ENCODE results near the gene LRFN4. TPM values are rescaled to one million over a fixed set of nuclear protein-coding genes. Genes with fewer than 3 reads are reported as not detected.

LRFN4 gene
- total RNA-seq, 1 donor from 2014 or later, result 3.8 TPM

DNA sequence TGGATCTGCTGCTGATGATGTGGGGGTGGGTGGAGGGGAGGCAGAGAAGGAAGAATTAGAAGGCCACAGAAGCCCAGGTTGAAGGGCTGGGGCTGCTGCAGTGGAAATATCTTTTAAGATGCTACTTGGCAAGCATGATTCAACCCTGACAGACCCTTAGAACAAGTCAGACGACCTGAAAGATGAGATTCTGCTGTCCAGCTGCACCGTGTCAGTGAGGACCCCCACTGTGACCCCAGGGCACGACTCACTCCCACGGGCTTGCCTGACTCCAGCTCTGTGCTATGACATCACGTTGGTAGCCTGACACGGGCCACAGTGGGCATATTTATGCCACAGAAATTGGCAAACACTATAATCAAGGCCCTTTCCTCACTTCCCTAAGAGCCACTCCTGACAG, 36.0 kb downstream of the LRFN4 start:
- no peak for ATAC-seq (ENCODE audit: low read depth)
- Mint-ChIP-seq H3K27ac (no peak overlapping the region), H3K4me3 (no peak overlapping the region), H3K9me3 (no peaks in the 10 kb centered on the region), H3K4me1 (peaks cover 3% of the 10 kb centered on the region), H3K36me3 (ENCODE audit: low read depth) (no peaks in the 10 kb centered on the region), H3K27me3 (peaks cover 16% of the 10 kb centered on the region)
- TF ChIP-seq, protein P1, sequence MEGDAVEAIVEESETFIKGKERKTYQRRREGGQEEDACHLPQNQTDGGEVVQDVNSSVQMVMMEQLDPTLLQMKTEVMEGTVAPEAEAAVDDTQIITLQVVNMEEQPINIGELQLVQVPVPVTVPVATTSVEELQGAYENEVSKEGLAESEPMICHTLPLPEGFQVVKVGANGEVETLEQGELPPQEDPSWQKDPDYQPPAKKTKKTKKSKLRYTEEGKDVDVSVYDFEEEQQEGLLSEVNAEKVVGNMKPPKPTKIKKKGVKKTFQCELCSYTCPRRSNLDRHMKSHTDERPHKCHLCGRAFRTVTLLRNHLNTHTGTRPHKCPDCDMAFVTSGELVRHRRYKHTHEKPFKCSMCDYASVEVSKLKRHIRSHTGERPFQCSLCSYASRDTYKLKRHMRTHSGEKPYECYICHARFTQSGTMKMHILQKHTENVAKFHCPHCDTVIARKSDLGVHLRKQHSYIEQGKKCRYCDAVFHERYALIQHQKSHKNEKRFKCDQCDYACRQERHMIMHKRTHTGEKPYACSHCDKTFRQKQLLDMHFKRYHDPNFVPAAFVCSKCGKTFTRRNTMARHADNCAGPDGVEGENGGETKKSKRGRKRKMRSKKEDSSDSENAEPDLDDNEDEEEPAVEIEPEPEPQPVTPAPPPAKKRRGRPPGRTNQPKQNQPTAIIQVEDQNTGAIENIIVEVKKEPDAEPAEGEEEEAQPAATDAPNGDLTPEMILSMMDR (IDR thresholded peaks at IDR 0.05), result no peak
- intact Hi-C loops (cut with micrococcal nuclease), result no loop called here
- ChIA-PET CTCF (no interaction called here), POLR2A (no interaction called here)
- no peak for DNase-seq

DNA sequence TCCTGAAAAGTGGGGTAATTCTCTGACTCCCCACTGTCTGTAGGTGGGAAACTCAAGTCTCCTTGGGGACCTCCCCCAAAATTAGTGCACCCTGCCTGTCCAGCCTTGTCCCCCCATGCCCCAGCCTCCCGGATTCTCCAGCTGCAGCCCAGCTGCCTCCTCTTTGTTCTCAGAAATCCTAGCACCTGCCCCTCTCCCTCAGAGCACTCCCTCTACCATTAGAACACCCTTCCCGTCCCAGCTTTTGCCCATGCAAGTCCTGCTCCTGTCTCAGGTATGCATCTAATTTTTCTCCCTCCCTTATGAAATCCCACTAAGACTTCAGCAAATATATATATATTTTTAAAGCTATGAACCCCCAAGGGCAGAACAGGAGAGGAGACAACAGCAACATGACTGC, 37.3 kb downstream of the LRFN4 start:
- peaks cover 3% of the 10 kb centered on the region for H3K4me1 Mint-ChIP-seq
- no peak overlapping the region for H3K4me3 Mint-ChIP-seq
- CTCF ChIA-PET, result no interaction called here
- ATAC-seq (ENCODE audit: low read depth), result no peak
- H3K27ac Mint-ChIP-seq, result no peak overlapping the region
- TF ChIP-seq, protein P1 (IDR thresholded peaks at IDR 0.05), result no peak
- POLR2A ChIA-PET, result no interaction called here
- intact Hi-C loops (cut with micrococcal nuclease), result no loop called here
- no peaks in the 10 kb centered on the region for H3K9me3 Mint-ChIP-seq
- no peak for DNase-seq
- H3K27me3 Mint-ChIP-seq, result peaks cover 16% of the 10 kb centered on the region
- H3K36me3 Mint-ChIP-seq (ENCODE audit: low read depth), result no peaks in the 10 kb centered on the region

DNA sequence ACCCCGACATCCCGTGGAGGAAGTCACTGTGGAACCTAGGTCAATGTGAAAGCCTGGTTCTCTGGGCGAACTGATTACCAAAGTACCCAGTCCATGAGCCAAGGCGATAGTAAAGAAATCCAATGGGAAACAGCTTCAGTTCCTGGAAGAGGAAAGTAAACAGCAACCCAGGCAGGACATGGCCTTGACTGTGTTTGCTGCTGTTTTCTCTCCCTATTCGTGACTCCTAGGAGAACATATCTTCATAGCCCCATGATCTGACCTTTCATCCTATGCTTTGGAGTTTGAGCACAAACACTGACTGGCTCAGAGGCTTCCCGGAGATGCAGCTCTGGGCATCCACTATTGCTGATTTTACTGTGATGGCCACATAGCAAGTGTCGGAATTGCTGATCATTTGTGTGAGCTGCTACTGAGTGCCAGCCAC, 45.1 kb downstream of the LRFN4 start:
- H3K36me3 Mint-ChIP-seq (ENCODE audit: low read depth), result no peaks in the 10 kb centered on the region
- H3K4me3 Mint-ChIP-seq, result no peak overlapping the region
- ChIA-PET CTCF (no interaction called here), POLR2A (no interaction called here)
- ATAC-seq (ENCODE audit: low read depth), result no peak
- no peak overlapping the region for H3K27ac Mint-ChIP-seq
- intact Hi-C loops (cut with micrococcal nuclease), result no loop called here
- no peak for DNase-seq
- no peaks in the 10 kb centered on the region for H3K4me1 Mint-ChIP-seq
- H3K9me3 Mint-ChIP-seq, result no peaks in the 10 kb centered on the region
- TF ChIP-seq, protein P1 (IDR thresholded peaks at IDR 0.05), result no peak
- H3K27me3 Mint-ChIP-seq, result no peaks in the 10 kb centered on the region

DNA sequence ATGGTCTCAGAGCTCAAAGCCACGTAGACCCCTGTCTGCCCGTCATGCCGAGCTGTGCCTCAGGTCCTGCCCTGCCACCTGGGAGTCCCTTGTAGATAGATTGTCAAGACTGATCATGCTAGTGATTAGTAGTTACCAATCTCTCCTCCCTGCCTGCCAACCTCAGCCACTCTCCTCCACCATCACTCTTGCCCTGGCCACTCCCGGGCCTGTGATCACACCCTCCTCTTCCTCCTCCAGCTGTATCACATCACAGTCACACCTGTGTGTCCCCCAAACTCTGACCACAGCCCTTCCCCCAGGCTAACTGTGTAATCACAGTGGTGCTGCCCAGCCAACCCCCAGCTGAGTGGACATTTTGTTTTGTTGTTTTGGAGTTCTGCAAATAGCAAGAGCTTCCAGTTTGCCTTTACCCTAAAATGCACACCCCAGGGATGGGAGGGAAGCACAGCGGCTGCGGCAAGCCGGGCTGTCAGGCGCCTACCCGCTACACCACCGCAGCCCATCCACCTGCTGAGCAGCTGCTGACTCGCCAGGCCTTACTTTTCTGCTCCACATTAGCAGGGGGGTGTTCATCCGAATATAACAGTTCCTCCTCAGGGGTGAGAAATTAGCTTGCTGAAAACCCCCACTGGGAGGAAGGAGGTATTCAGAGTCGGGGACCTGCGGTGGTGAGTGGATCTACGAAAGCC, 45.8 kb downstream of the LRFN4 start:
- ChIA-PET POLR2A (no interaction called here), CTCF (no interaction called here)
- intact Hi-C loops (cut with micrococcal nuclease), result no loop called here
- H3K9me3 Mint-ChIP-seq, result no peaks in the 10 kb centered on the region
- no peak overlapping the region for H3K27ac Mint-ChIP-seq
- H3K4me1 Mint-ChIP-seq, result no peaks in the 10 kb centered on the region
- TF ChIP-seq, protein P1 (IDR thresholded peaks at IDR 0.05), result no peak
- DNase-seq (no peak), ATAC-seq (ENCODE audit: low read depth) (no peak)
- no peak overlapping the region for H3K4me3 Mint-ChIP-seq
- no peaks in the 10 kb centered on the region for H3K36me3 Mint-ChIP-seq (ENCODE audit: low read depth)
- no peaks in the 10 kb centered on the region for H3K27me3 Mint-ChIP-seq

DNA sequence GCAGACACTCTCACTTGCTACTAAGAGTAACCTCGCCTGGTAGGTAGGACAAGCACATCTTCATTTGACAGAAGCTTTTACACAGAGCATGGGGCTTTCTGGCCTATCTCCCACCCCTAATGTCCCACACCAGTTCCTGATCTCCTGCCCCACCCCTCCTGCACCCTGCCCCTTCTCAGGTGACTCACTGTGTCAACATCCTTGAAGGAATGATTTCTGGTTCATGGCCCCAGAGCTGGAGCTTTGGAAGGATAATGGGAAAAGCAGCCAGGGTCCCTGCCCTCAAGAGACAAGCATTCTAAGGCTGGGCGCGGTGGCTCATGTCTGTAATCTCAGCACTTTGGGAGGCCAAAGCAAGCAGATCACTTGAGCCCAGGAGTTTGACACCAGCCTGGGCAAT, 47.2 kb downstream of the LRFN4 start:
- DNase-seq (no peak), ATAC-seq (ENCODE audit: low read depth) (no peak)
- TF ChIP-seq, protein P1 (IDR thresholded peaks at IDR 0.05), result no peak
- ChIA-PET POLR2A (no interaction called here), CTCF (interaction anchor here (0.6 kb wide), 1 partner anchor 187 kb away, joined by 4 read pairs; no protein-coding TSS in a partner anchor)
- intact Hi-C loops (cut with micrococcal nuclease), result no loop called here
- Mint-ChIP-seq H3K9me3 (no peaks in the 10 kb centered on the region), H3K27ac (no peak overlapping the region), H3K27me3 (no peaks in the 10 kb centered on the region), H3K36me3 (ENCODE audit: low read depth) (no peaks in the 10 kb centered on the region), H3K4me3 (no peak overlapping the region), H3K4me1 (no peaks in the 10 kb centered on the region)

Measured in activated B cell treated with CpG ODN at 0.5 μM for 24 hours (primary cell).